Measurements from ENCODE around the gene MCM3AP.

The MCM3AP gene

DNA sequence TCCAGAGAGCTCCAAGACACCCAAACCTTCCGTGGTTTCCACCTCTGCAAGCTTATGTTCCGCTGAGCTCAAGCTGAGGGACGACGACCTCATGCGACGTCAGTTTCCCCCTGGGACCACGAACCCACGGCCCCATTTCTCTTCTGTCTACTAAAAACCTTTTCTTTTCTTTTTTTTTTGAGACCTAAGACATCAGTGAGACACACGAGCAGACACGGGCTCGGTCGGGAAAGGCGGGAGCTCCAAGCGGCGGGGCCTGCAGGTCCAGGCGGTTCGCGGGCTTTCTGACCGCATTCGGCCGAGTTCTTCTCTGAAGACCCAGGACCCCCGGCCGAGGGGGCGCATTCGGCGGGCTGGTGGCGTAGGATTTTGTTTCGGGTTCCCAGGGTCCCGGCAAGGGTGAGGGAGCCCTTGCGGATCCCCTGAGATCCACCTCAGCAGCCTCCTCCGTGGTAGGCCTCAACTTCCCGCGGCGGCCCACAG lies 37.9 kb upstream of the MCM3AP start:
- Histone ChIP-seq H3K9me3 (ENCODE audit: low read length) (no peaks in the 10 kb centered on the region), H3K27me3 (ENCODE audit: insufficient read depth, low read length) (no peaks in the 10 kb centered on the region), H3K79me2 (ENCODE audit: insufficient read depth, low read length) (peaks cover 47% of the 10 kb centered on the region), H3K4me1 (ENCODE audit: insufficient read depth, low read length, severe bottlenecking) (peaks cover 37% of the 10 kb centered on the region), H4K20me1 (ENCODE audit: insufficient read depth, low read length) (no peaks in the 10 kb centered on the region), H3F3A (ENCODE audit: insufficient read depth, low read length) (no peaks in the 10 kb centered on the region), H3K9me2 (ENCODE audit: low read depth, low read length) (no peaks in the 10 kb centered on the region), H3K36me3 (ENCODE audit: insufficient read depth, low read length) (peaks cover 37% of the 10 kb centered on the region), H3K9ac (ENCODE audit: low read length) (peak overlapping the region; percentile 98), H3K4me2 (ENCODE audit: low read length) (peak overlapping the region; percentile 70), H2AFZ (ENCODE audit: low read length) (no peak overlapping the region), H3K27ac (ENCODE audit: low read depth, low read length, poor library complexity, severe bottlenecking) (peak overlapping the region; percentile 87), H3K4me3 (ENCODE audit: low read depth, low read length, poor library complexity, severe bottlenecking) (peak overlapping the region; percentile 79)
- TF ChIP-seq EZH2 (IDR thresholded peaks at IDR 0.05; ENCODE audit: borderline replicate concordance, low read length) = no peak
- TF ChIP-seq, protein P1, sequence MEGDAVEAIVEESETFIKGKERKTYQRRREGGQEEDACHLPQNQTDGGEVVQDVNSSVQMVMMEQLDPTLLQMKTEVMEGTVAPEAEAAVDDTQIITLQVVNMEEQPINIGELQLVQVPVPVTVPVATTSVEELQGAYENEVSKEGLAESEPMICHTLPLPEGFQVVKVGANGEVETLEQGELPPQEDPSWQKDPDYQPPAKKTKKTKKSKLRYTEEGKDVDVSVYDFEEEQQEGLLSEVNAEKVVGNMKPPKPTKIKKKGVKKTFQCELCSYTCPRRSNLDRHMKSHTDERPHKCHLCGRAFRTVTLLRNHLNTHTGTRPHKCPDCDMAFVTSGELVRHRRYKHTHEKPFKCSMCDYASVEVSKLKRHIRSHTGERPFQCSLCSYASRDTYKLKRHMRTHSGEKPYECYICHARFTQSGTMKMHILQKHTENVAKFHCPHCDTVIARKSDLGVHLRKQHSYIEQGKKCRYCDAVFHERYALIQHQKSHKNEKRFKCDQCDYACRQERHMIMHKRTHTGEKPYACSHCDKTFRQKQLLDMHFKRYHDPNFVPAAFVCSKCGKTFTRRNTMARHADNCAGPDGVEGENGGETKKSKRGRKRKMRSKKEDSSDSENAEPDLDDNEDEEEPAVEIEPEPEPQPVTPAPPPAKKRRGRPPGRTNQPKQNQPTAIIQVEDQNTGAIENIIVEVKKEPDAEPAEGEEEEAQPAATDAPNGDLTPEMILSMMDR (IDR thresholded peaks at IDR 0.05; ENCODE audit: low read length) = no peak

DNA sequence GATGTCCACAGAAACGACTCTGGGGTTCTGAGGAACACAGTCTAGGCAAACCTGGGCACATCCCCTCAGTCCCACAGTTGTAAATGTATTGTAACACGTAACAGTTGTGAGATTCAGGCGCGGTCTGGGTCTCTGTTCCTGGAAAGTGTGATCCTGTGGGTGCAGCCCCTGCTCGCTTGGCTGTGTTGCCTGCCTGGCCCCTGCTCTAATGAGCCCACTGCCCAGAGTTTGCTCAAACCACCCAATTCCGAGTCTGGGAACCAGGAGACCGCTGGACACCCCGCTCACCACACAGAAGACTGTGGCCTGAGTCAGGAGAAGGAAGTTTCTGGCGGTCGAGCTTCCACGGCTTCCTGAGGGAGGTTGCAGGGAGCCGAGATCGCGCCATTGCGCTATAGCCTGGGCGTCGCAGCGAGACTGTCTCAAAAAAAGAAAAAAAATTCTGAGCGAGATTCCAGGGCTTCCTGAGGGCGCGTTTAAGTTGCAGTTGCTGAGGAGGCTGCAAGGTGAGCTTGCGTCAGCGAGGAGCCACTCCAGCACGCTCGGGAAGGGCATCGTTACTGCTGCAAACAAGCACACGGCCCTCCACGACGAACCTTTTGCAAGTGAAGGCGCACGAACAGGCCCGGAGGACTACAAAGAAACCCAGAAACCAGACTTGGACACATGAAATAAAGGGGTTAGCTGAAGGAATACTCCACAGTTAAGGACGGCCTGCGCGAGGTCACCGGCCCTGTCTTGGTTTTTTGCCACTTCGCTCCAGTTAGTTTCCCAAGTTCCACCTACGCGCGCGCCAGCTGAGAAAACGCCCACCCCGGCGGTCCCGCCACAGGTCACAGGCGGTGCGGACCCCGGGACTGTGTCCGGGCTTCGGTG lies 37.2 kb upstream of the MCM3AP start:
- H3K4me2 ChIP-seq (ENCODE audit: low read length) = peak overlapping the region; percentile 70
- H3K4me3 ChIP-seq (ENCODE audit: low read depth, low read length, poor library complexity, severe bottlenecking) = peak overlapping the region; percentile 79
- H4K20me1 ChIP-seq (ENCODE audit: insufficient read depth, low read length) = no peaks in the 10 kb centered on the region
- H3K9ac ChIP-seq (ENCODE audit: low read length) = peak overlapping the region; percentile 98
- H3K9me2 ChIP-seq (ENCODE audit: low read depth, low read length) = no peaks in the 10 kb centered on the region
- H3K9me3 ChIP-seq (ENCODE audit: low read length) = no peaks in the 10 kb centered on the region
- H3K36me3 ChIP-seq (ENCODE audit: insufficient read depth, low read length) = peaks cover 31% of the 10 kb centered on the region
- H3K79me2 ChIP-seq (ENCODE audit: insufficient read depth, low read length) = peaks cover 44% of the 10 kb centered on the region
- H3F3A ChIP-seq (ENCODE audit: insufficient read depth, low read length) = no peaks in the 10 kb centered on the region
- peaks cover 37% of the 10 kb centered on the region for H3K4me1 ChIP-seq (ENCODE audit: insufficient read depth, low read length, severe bottlenecking)
- H2AFZ ChIP-seq (ENCODE audit: low read length) = no peak overlapping the region
- no peak for TF ChIP-seq EZH2 (IDR thresholded peaks at IDR 0.05; ENCODE audit: borderline replicate concordance, low read length)
- peak overlapping the region; percentile 87 for H3K27ac ChIP-seq (ENCODE audit: low read depth, low read length, poor library complexity, severe bottlenecking)
- no peaks in the 10 kb centered on the region for H3K27me3 ChIP-seq (ENCODE audit: insufficient read depth, low read length)

DNA sequence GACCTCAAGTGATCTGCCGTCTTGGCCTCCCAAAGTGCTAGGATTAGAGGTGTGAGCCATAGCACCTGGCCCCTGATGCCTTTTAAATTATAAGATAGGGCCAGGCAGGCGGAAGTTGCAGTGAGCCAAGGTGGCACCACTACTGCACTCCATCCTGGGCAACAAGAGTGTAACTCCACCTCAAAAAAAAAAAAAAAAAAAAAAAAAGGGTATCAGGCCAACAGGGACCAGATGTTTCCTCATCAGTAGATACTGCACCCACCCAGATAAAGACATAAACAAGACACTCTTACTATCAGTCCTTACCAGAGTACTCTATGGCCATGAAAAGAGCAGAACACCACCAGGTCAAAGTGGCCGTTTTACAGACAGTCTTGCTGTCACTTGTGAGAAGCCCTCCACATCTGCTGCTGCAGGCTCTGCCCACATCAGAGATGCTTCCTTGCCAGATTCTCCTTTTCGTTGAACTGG lies 35.0 kb upstream of the MCM3AP start:
- no peaks in the 10 kb centered on the region for H3K9me3 ChIP-seq (ENCODE audit: low read length)
- H3K9ac ChIP-seq (ENCODE audit: low read length) = peak overlapping the region; percentile 32; the same call in 1 of the 2 replicates
- peak overlapping the region; percentile 79 for H3K4me3 ChIP-seq (ENCODE audit: low read depth, low read length, poor library complexity, severe bottlenecking)
- no peaks in the 10 kb centered on the region for H3K9me2 ChIP-seq (ENCODE audit: low read depth, low read length)
- H3F3A ChIP-seq (ENCODE audit: insufficient read depth, low read length) = no peaks in the 10 kb centered on the region
- H3K36me3 ChIP-seq (ENCODE audit: insufficient read depth, low read length) = peaks cover 31% of the 10 kb centered on the region
- no peaks in the 10 kb centered on the region for H4K20me1 ChIP-seq (ENCODE audit: insufficient read depth, low read length)
- peaks cover 29% of the 10 kb centered on the region for H3K4me1 ChIP-seq (ENCODE audit: insufficient read depth, low read length, severe bottlenecking)
- no peak overlapping the region for H2AFZ ChIP-seq (ENCODE audit: low read length)
- no peaks in the 10 kb centered on the region for H3K27me3 ChIP-seq (ENCODE audit: insufficient read depth, low read length)
- peak overlapping the region; percentile 70 for H3K4me2 ChIP-seq (ENCODE audit: low read length)
- TF ChIP-seq EZH2 (IDR thresholded peaks at IDR 0.05; ENCODE audit: borderline replicate concordance, low read length) = no peak
- TF ChIP-seq, protein P1 (IDR thresholded peaks at IDR 0.05; ENCODE audit: low read length) = no peak
- peaks cover 32% of the 10 kb centered on the region for H3K79me2 ChIP-seq (ENCODE audit: insufficient read depth, low read length)
- peak overlapping the region; percentile 35 for H3K27ac ChIP-seq (ENCODE audit: low read depth, low read length, poor library complexity, severe bottlenecking)

All from OCI-LY1 (cell line).